ENCODE measurements around the gene ZBTB16.

The ZBTB16 gene

DNA sequence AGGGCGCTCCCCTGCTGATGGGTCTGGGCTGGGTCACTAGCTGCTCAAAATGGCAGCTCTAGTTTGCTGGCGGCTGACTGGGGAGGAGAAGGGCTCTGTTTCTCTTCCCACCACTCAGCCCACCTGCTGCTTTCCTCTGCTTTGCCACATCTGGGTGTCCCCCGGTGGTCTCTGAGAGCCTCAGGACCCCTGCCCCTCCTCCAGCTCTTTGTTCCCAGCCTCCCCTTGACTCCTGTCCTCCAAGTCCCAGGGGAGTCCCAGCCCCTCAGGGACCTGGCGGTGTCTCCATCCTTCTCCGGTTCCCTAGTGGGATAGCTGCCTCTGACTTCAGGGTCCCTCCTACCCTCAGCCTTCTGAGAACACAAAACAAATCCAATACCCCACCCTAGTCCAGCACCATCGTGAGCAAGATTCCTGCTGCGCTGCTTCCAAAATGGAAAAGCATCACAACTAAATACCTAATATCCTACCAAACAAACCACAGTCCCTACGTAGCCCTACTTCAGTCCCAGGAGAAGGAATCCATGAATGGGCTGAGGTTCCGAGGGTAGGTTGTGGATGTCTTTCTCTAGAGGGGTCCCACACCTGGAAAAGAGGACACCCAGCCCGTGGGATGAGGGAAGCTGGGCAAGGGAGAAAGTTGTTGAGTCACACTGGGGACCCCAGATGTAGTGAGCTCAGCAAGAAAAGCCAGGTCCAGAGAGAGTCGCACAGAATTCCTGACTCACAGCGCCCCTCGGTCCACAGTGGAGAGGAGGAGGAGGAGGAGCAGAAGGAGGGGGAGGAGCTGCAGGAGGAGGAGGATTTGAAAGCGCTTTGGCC is 191.7 kb downstream of the ZBTB16 start:
- no peak for DNase-seq

- no peak for DNase-seq
These were observed 192.4 kb downstream of the ZBTB16 start for GRCh38 chr11:114251815-114252337.

DNA sequence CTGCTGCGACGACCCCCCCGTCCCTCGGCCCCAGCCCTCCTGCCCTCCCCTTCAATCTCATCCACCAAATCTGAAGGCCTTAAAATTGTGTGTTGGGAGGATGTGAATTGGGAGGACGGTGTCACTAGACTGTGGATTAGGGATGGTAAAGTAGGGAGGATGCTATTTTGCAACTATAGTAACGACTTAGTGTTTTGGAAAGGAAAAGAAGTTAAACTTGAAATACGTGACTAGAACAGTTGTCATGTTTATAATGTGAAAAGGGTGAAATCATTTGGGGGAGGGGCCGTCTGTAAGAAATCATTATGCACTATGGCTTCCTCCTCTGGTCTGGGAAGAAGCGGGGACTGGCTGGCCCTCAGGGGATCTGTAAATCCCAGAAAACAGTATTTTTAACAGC is 193.3 kb downstream of the ZBTB16 start:
- DNase-seq = no peak

DNA sequence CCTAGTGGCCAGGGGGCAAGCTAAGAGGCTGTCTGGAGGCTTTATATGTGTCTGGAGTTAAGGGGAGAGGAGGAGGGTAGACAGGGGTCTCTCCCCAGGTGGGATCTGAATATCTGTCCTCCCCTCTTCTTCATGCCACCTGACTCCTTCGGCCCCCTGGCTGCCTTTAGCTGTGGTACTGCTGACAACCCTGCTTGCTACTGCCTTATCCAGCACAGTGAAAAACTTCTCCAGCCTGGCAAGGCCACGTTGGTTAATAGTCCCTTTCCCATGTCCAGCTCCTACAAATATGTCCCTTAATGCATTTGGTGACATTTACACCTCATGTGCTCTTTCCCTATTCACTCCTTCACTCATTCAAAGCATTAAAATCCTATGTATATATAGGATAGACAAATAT is 194.3 kb downstream of the ZBTB16 start:
- no peak for DNase-seq

GRCh38 chr11:114254571-114255146 is 195.1 kb downstream of the ZBTB16 start:
- no peak for DNase-seq

DNA sequence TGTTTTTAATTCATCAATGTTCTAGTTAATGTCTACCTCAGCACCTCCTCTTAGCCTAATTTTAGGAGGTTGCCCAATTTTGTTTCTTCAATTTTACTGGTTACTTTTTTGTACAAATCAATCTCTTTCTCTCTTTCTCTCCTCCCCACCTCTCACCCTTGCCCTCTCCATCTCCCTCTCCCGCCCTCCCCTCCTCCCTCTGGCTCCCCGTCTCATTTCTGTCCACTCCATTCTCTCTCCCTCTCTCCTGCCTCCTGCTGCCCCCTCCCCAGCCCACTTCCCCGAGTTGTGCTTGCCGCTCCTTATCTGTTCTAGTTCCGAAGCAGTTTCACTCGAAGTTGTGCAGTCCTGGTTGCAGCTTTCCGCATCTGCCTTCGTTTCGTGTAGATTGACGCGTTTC is 195.8 kb downstream of the ZBTB16 start:
- no peak for DNase-seq

DNA sequence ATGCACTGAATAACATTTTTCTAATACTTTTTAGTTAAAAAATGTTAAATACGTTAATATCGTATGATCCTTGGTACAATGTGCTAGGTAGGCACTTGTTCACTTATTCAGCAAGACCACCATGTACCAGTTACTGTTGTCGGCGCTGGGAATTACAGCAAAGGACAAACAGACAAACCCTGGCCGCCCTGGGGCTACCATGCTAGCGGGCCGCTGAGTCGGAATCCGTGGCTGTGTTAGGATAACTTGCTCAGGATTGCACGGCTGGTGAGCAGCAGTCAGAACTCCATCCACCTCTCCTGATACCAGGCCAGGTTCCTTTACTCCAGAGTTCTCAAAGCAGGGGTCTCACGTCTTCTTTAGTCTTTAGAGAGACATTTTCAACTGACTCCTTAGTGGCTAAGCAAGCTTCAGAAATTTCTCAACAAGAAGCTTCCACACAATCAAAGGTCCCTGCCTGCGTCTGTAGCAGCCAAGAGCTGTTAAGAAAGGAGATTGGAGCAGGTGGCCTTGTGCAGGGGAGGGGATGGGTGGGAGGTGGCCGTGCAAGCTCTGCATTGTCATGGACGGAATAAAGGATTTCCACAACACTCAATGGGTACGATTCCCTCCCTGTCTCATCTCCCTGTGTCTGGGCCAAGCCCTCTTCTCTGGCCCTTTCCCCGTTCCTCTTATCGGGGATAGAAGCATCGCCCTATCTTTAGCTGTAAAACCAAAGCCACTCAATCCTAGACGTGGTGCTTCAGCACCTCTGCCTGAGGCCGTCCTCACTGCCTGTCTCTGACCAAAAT is 196.9 kb downstream of the ZBTB16 start:
- DNase-seq = no peak

GRCh38 chr11:114256967-114257286 is 197.4 kb downstream of the ZBTB16 start:
- no peak for DNase-seq

DNA sequence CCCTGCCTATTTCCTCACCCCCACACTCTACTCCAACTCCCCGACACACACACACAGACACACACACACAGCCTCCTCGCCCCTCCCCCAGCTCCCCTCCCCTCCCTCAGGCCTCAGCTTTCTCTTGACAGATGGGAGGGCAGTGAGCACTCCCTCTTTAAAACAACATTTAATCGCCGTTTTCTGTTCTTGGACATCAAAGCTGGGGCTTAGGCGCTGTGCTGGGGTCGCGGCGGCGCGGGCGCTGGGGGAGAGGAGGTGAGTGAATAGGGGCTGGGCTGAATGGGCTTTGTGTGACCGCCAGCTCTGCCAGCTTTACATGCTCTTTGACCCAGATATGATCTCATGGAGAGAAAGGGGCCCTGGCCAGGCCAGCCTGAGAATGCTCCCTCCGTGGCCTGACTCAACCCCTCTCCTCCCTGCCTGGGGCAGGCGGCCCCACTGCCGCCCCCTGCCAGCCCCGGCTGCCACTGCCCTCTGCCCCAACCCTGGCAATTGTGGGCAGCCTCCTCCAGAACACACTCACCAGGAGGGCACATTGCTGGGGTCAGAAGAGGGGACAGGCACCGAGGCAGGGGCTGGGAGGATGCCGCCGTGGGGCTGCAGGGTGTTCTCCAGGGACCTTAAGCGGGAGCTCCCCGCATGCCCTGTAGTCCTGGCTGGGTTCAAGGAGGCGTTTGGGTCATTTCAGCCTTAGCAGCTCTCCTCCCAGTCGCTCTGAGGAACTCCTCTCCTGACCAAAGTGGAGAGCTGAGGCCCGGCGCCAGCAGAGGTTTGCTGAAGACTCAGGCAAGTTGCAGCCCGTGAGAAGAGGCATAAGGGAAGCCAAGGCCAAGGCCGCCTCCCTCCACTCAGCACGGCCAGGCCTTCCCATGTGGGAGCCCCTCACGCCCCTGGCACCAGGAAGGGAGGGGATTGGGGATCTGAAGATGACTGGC is 198.4 kb downstream of the ZBTB16 start:
- no peak for DNase-seq

GRCh38 chr11:114258696-114259095 is 199.2 kb downstream of the ZBTB16 start:
- no peak for DNase-seq

DNA sequence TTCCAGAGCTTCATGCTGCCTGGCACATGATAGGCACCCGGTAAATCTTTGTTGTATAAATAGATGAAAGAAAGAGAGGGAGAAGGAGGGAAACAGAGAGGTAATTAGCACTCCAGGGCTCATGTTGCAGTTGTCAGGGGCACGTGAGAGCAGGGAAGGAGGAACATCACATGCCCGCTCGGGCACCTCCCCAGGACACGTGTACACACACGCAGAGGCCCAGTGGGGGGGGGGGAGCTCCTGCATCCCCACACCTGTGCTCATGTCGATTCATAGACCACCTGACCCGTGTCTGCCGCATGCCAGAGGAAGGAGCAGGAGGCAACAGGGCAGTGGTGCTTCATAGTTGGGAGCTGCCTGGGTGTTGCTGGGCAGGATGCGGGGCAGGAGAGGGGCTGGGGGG is 199.6 kb downstream of the ZBTB16 start:
- DNase-seq = no peak

DNA sequence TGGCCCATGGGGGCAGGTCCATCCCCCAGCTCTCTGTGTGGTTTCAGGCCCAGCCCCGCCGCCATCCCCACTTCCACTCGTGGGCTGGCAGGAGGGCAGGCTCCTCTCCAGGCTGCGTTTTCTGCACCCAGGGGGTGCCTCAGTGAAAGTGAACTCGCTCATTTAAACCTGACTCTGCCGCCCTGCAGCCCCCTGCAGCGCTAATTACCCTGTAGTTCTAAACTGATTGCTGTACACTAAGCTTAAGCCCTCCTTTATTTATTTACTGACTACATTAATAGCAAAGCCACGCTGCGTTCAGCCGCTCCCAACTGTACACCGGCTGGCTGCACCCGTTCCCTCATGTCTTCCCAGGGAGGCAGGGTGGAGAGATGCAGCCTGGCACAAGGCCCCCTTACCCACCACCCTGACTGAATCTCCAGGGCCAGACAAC is 200.1 kb downstream of the ZBTB16 start:
- DNase-seq = no peak

DNA sequence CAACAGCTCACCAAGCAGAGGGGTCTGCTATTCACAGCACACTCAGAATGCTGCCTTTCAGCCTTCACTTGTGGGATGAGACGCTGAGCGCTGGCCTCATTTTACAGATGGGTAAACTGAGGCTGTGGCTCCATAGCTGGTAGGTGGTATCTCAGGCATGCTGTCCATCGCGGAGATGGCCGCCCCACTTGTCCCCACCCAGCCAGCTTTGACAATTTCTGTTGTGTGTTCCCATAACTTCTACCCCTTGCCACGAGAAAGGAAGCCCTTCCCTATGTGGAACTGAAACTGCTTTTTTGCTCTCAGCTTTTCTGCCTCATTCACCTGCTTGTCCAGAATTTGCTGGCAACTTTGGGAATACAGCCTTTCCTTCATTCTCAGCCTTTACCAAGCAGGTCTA is 200.6 kb downstream of the ZBTB16 start:
- no peak for DNase-seq

DNA sequence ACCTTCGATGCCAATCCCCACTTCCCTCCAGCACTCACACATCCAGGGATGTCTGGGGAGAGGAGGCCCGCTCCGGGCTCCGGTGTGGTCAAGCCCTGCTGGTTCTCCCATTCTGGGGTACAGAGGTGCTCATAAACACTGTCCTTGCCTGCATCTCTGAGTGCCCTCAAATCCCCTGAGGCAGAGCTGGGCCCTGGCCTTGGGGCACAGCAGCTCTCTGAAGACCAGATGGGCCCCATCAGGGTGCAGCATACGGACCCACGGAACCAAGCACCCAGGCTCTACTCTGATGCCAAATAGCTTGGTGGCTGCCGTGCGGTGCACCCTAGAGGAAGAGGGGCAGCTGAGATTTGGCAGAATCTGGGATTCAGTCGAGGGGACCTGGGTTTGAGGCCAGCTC is 201.0 kb downstream of the ZBTB16 start:
- no peak for DNase-seq

DNA sequence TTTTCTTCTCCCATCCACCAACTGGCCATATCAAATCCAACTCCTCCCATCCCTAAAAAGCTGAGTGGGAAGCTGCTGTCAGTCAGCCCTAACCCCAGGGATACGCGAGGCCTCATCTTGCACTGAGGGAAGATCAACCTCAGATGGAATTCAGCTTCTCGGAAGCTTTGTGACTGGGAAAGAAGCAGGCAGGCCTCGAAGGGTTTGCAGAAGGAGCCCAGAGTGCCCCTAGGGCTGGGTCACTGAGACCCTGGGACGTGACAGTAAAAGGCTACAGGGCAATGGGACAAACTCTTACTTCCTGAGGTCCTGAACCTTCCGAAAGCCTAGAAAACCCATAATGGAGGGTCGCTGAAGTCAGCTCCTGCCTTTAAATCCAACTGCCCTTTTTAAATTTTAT is 202.3 kb downstream of the ZBTB16 start:
- DNase-seq = no peak

- no peak for DNase-seq
These were observed 203.4 kb downstream of the ZBTB16 start for GRCh38 chr11:114262681-114263512.

- no peak for DNase-seq
These were observed 204.1 kb downstream of the ZBTB16 start for GRCh38 chr11:114263513-114264170.

DNA sequence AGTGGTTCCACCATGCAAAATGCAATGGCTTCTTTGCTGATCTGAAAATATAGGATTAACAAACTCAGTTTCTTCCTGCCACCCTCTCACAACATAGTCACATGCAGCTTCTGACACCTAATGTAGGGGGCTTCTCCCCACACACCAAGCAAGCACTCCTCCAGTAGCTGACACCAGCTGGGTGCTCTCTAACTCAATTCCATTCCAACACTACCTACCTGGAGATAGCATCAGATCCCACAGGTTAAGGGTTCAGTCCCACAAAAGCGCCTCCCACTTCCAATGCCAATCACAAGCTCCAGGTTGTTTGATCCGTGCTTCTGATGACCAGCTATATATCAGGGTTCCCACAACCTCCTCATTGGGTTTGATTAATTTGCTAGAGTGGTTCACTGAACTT is 204.9 kb downstream of the ZBTB16 start:
- DNase-seq = no peak

- DNase-seq = no peak
These were observed 205.8 kb downstream of the ZBTB16 start for GRCh38 chr11:114265122-114265878.

GRCh38 chr11:114269498-114269897 is 210.0 kb downstream of the ZBTB16 start:
- DNase-seq = no peak
